Type B pancreatic cell (in vitro differentiated cells): Measurements from ENCODE around the gene RBM26. TPM values are rescaled to one million over a fixed set of nuclear protein-coding genes. Genes with fewer than 3 reads are reported as not detected.
"Not testable (repeated sequence)": the region's sequence is repeated elsewhere in the genome, so short reads cannot be mapped to it uniquely, and the experiment has no call there.

Experiments
- DNase-seq: peaks from one replicate; pipeline ENCODE4 v3.0.0; 2021; ENCODE audit warnings: mixed read lengths; ENCODE audit not compliant: unreplicated experiment; ENCODE audit errors: extremely low spot score
- H3K27ac Mint-ChIP-seq: 2 replicates; pipeline ENCODE4 v1.8.0; 2021; ENCODE audit warnings: mild to moderate bottlenecking, mixed read lengths
- H3K27me3 Mint-ChIP-seq: 2 replicates; pipeline ENCODE4 v1.8.0; 2021; ENCODE audit warnings: mixed read lengths
- H3K36me3 Mint-ChIP-seq: 2 replicates; pipeline ENCODE4 v1.8.0; 2021; ENCODE audit warnings: mixed read lengths
- H3K4me1 Mint-ChIP-seq: one replicate; pipeline ENCODE4 v1.8.0; 2021; ENCODE audit warnings: mixed read lengths; ENCODE audit not compliant: unreplicated experiment
- H3K4me3 Mint-ChIP-seq: 2 replicates; pipeline ENCODE4 v1.8.0; 2021; ENCODE audit warnings: mild to moderate bottlenecking, mixed read lengths
- H3K9me3 Mint-ChIP-seq: 2 replicates; pipeline ENCODE4 v1.8.0; 2021; ENCODE audit warnings: mixed read lengths
- total RNA-seq: library from RNA; stranded (reverse); gene quantifications from 2 replicates; pipeline ENCODE4 v1.2.1, GENCODE V29; 2021; ENCODE audit warnings: low replicate concordance
- TF ChIP-seq, protein P1 (sequence below): fragments of 200-600 bp; sonication (generic); conservative IDR thresholded peaks from 2 replicates; pipeline ENCODE4 v1.5.0; 2021; ENCODE audit warnings: antibody characterized with exemption, mild to moderate bottlenecking

RBM26 gene
- total RNA-seq, 1 donor from 2014 or later = 66.9 TPM

- TF ChIP-seq, protein P1, sequence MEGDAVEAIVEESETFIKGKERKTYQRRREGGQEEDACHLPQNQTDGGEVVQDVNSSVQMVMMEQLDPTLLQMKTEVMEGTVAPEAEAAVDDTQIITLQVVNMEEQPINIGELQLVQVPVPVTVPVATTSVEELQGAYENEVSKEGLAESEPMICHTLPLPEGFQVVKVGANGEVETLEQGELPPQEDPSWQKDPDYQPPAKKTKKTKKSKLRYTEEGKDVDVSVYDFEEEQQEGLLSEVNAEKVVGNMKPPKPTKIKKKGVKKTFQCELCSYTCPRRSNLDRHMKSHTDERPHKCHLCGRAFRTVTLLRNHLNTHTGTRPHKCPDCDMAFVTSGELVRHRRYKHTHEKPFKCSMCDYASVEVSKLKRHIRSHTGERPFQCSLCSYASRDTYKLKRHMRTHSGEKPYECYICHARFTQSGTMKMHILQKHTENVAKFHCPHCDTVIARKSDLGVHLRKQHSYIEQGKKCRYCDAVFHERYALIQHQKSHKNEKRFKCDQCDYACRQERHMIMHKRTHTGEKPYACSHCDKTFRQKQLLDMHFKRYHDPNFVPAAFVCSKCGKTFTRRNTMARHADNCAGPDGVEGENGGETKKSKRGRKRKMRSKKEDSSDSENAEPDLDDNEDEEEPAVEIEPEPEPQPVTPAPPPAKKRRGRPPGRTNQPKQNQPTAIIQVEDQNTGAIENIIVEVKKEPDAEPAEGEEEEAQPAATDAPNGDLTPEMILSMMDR = no peak
- no peak overlapping the region for H3K4me3 Mint-ChIP-seq
- peaks cover 5% of the 10 kb centered on the region for H3K4me1 Mint-ChIP-seq
- H3K9me3 Mint-ChIP-seq = no peaks in the 10 kb centered on the region
- H3K36me3 Mint-ChIP-seq = no peaks in the 10 kb centered on the region
- H3K27ac Mint-ChIP-seq = no peak overlapping the region
- no peak for DNase-seq
- H3K27me3 Mint-ChIP-seq = no peaks in the 10 kb centered on the region
Observed at GRCh38 chr13:79283742-79284141, 122.3 kb downstream of the RBM26 start.

DNA sequence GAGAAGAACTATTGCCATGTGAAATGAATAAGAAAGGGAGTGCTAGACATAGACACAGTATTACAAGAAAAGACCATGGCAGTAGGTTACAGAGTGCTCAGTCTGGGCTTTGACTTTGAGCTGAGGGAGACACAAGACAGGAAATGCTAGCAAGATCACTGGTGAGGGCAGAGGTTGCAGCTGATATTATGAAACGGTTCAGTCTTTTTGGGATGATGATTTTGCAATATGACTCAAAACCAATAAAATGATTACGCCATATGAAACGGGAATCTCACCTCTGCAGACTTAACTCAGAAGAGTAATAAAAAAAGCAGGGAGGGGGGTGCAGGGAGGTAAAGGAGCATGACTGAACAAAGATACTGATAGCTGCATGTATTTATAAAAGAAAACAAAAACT lies 123.1 kb downstream of the RBM26 start:
- Mint-ChIP-seq H3K9me3 (no peaks in the 10 kb centered on the region), H3K27me3 (no peaks in the 10 kb centered on the region), H3K4me3 (no peak overlapping the region), H3K27ac (no peak overlapping the region), H3K4me1 (peaks cover 4% of the 10 kb centered on the region), H3K36me3 (no peaks in the 10 kb centered on the region)
- TF ChIP-seq, protein P1 = no peak
- no peak for DNase-seq

- H3K27me3 Mint-ChIP-seq = no peaks in the 10 kb centered on the region
Observed at GRCh38 chr13:79282508-79282907, 123.5 kb downstream of the RBM26 start.

DNA sequence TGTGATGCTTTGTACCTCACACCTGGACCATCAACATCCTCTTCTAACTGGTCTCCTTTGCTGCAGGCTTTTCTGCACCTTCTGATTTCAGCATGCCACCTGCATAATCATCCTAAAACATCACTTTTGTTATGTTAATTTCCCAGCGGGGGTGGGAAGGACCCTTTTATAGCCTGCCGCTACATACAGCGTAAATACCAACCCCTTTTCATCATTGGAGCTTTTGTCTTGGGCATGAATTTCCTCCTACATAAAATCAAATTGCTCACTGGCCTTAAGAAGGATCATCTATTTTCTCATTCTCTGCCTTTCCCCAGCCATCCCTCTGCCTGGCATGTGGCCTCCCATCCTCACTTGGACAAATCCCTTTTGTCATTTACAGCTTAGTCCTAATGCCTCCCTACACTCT lies 124.7 kb downstream of the RBM26 start:
- no peak overlapping the region for H3K4me3 Mint-ChIP-seq
- no peak for DNase-seq
- no peaks in the 10 kb centered on the region for H3K9me3 Mint-ChIP-seq
- no peaks in the 10 kb centered on the region for H3K36me3 Mint-ChIP-seq
- TF ChIP-seq, protein P1 = no peak
- no peaks in the 10 kb centered on the region for H3K4me1 Mint-ChIP-seq
- no peaks in the 10 kb centered on the region for H3K27me3 Mint-ChIP-seq
- no peak overlapping the region for H3K27ac Mint-ChIP-seq

More at GRCh38 chr13:79282508-79282907, 123.5 kb downstream of the RBM26 start:
- Mint-ChIP-seq H3K36me3 (no peaks in the 10 kb centered on the region), H3K27ac (no peak overlapping the region), H3K9me3 (no peaks in the 10 kb centered on the region), H3K4me3 (no peak overlapping the region), H3K4me1 (no peaks in the 10 kb centered on the region)
- TF ChIP-seq, protein P1 = no peak
- DNase-seq = no peak

GRCh38 chr13:79279735-79280134 lies 126.3 kb downstream of the RBM26 start:
- not testable (repeated sequence) for DNase-seq, H3K9me3 Mint-ChIP-seq

DNA sequence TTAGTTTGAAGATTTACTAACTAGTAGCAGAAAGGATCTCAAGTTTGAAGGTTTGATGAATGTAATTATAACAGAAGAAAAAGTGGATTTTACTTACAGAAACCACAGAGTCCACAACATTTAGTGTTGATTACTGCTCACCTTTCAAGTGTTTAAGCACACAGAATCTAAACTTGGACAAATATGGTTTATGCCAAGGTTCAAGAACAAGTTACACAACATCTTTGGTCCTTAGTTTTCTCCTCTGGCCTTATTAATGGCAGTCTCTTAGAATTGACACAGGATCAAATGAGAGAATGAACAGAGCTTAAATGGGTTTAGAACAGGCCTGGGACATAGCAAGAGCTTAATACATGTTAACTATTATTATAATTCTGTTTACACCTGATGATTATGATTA lies 133.0 kb downstream of the RBM26 start:
- TF ChIP-seq, protein P1 = no peak
- no peak overlapping the region for H3K4me3 Mint-ChIP-seq
- no peaks in the 10 kb centered on the region for H3K27me3 Mint-ChIP-seq
- H3K4me1 Mint-ChIP-seq = no peaks in the 10 kb centered on the region
- no peaks in the 10 kb centered on the region for H3K9me3 Mint-ChIP-seq
- no peaks in the 10 kb centered on the region for H3K36me3 Mint-ChIP-seq
- DNase-seq = no peak
- no peak overlapping the region for H3K27ac Mint-ChIP-seq

More at GRCh38 chr13:79279735-79280134, 126.3 kb downstream of the RBM26 start:
- H3K36me3 Mint-ChIP-seq, H3K27ac Mint-ChIP-seq, H3K4me3 Mint-ChIP-seq, H3K27me3 Mint-ChIP-seq, H3K4me1 Mint-ChIP-seq: not testable (repeated sequence)
